HEK293 (cell line): ENCODE results near the gene CASP8.

Experiments
- CTCF ChIA-PET: fragments of 350-600 bp; formaldehyde crosslinking; extraction: SDS; loops from one replicate; lab custom pipeline; 2021; ENCODE audit warnings: antibody characterized with exemption; lab: Yijun Ruan, JAX
- POLR2A ChIA-PET: fragments of 300-600 bp; formaldehyde crosslinking; extraction: SDS; loops from one replicate; lab custom pipeline; 2020; ENCODE audit warnings: antibody characterized with exemption, inconsistent platforms; lab: Yijun Ruan, JAX
- H3K27ac ChIP-seq: fragments of 200-500 bp; sonication (Bioruptor generic); 2 replicates; pipeline ENCODE4 v1.5.1; 2014; ENCODE audit warnings: low read depth, low read length, control low read depth, inconsistent platforms; ENCODE audit errors: extremely low read depth
- H3K36me3 ChIP-seq, 2 experiments: fragments of 200-500 bp in 1 of 2; sonication (Bioruptor generic) in 1 of 2; 1 replicate in 1 of 2; 2 replicates in 1 of 2; pipeline ENCODE4 v1.5.1; 2014 to 2017; ENCODE audit warnings: inconsistent platforms in 2 of 2, low read length in 2 of 2; ENCODE audit not compliant: control insufficient read depth in 2 of 2, insufficient read depth in 1 of 2
- H3K4me1 ChIP-seq: fragments of 200-500 bp; sonication (Bioruptor generic); 2 replicates; pipeline ENCODE4 v1.5.1; 2014; ENCODE audit warnings: mild to moderate bottlenecking, low read length, inconsistent platforms; ENCODE audit not compliant: control insufficient read depth, insufficient read depth
- H3K4me3 ChIP-seq: 2 replicates; pipeline ENCODE4 v1.5.1; 2011; ENCODE audit warnings: low read depth, mild to moderate bottlenecking, control low read depth, low read length, moderate library complexity
- H3K9me3 ChIP-seq: fragments of 200-500 bp; sonication (Bioruptor generic); 2 replicates; pipeline ENCODE4 v1.5.1; 2014; ENCODE audit warnings: low read depth, low read length, inconsistent platforms; ENCODE audit not compliant: control insufficient read depth, insufficient read depth
- BCL11A ChIP-seq: fragments of 450-650 bp; formaldehyde crosslinking; IDR thresholded peaks from 2 replicates; pipeline ENCODE4 v1.5.1; 2016; ENCODE audit warnings: low read depth, missing biosample characterization, missing genetic modification characterization
- KLF16 ChIP-seq: fragments of 450-650 bp; formaldehyde crosslinking; IDR thresholded peaks from 2 replicates; pipeline ENCODE4 v1.5.1; 2017; ENCODE audit warnings: missing biosample characterization, missing genetic modification characterization
- KLF7 ChIP-seq: fragments of 450-650 bp; formaldehyde crosslinking; IDR thresholded peaks from 2 replicates; pipeline ENCODE4 v1.5.1; 2016; ENCODE audit warnings: missing biosample characterization, missing genetic modification characterization, borderline replicate concordance
- KLF9 ChIP-seq: fragments of 450-650 bp; formaldehyde crosslinking; IDR thresholded peaks from 2 replicates; pipeline ENCODE4 v1.5.1; 2016; ENCODE audit warnings: missing biosample characterization, missing genetic modification characterization, low read depth
- SP3 ChIP-seq: fragments of 450-650 bp; formaldehyde crosslinking; IDR thresholded peaks from 2 replicates; pipeline ENCODE4 v1.5.1; 2016; ENCODE audit warnings: missing biosample characterization, missing genetic modification characterization
- YY1 ChIP-seq: fragments of 450-650 bp; formaldehyde crosslinking; IDR thresholded peaks from 2 replicates; pipeline ENCODE4 v1.5.1; 2018; ENCODE audit warnings: missing biosample characterization, missing genetic modification characterization
- ZBTB17 ChIP-seq: fragments of 450-650 bp; formaldehyde crosslinking; IDR thresholded peaks from 2 replicates; pipeline ENCODE4 v1.5.1; 2016; ENCODE audit warnings: missing biosample characterization, missing genetic modification characterization
- ZNF174 ChIP-seq: fragments of 450-650 bp; formaldehyde crosslinking; IDR thresholded peaks from 2 replicates; pipeline ENCODE4 v1.5.0; 2017; ENCODE audit warnings: missing biosample characterization, mild to moderate bottlenecking, missing genetic modification characterization
- ZNF2 ChIP-seq: fragments of 450-650 bp; formaldehyde crosslinking; IDR thresholded peaks from 2 replicates; pipeline ENCODE4 v1.5.1; 2016; ENCODE audit warnings: missing biosample characterization, missing genetic modification characterization
- ZNF23 ChIP-seq: fragments of 450-650 bp; formaldehyde crosslinking; IDR thresholded peaks from 2 replicates; pipeline ENCODE4 v1.5.1; 2016; ENCODE audit warnings: missing biosample characterization, missing genetic modification characterization, borderline replicate concordance
- ZNF324 ChIP-seq: fragments of 450-650 bp; formaldehyde crosslinking; IDR thresholded peaks from 2 replicates; pipeline ENCODE4 v1.5.1; 2016; ENCODE audit warnings: missing biosample characterization, missing genetic modification characterization
- ZNF404 ChIP-seq: fragments of 450-650 bp; formaldehyde crosslinking; IDR thresholded peaks from 2 replicates; pipeline ENCODE4 v1.5.1; 2017; ENCODE audit warnings: missing biosample characterization, missing genetic modification characterization
- ZNF521 ChIP-seq: fragments of 450-650 bp; formaldehyde crosslinking; IDR thresholded peaks from 2 replicates; pipeline ENCODE4 v1.5.1; 2017; ENCODE audit warnings: missing biosample characterization, mild to moderate bottlenecking, missing genetic modification characterization
- ZNF600 ChIP-seq: fragments of 450-650 bp; formaldehyde crosslinking; IDR thresholded peaks from 2 replicates; pipeline ENCODE4 v1.5.1; 2016; ENCODE audit warnings: missing biosample characterization, missing genetic modification characterization
- ZNF664 ChIP-seq: fragments of 450-650 bp; formaldehyde crosslinking; IDR thresholded peaks from 2 replicates; pipeline ENCODE4 v1.5.1; 2016; ENCODE audit warnings: missing biosample characterization, missing genetic modification characterization
- ZNF830 ChIP-seq: fragments of 450-650 bp; IDR thresholded peaks from 2 replicates; pipeline ENCODE4 v1.5.0; 2018; ENCODE audit warnings: missing biosample characterization, missing genetic modification characterization, low read depth, mild to moderate bottlenecking, moderate library complexity
- ZSCAN30 ChIP-seq: fragments of 450-650 bp; IDR thresholded peaks from 2 replicates; pipeline ENCODE4 v1.5.1; 2018; ENCODE audit warnings: missing biosample characterization, mild to moderate bottlenecking, missing genetic modification characterization, moderate library complexity
- TF ChIP-seq, protein P1 (sequence below): fragments of 450-650 bp; formaldehyde crosslinking; IDR thresholded peaks from 2 replicates; pipeline ENCODE4 v1.5.1; 2016; ENCODE audit warnings: missing biosample characterization, missing genetic modification characterization
- TF ChIP-seq, protein P2 (sequence below): fragments of 450-650 bp; formaldehyde crosslinking; IDR thresholded peaks from 2 replicates; pipeline ENCODE4 v1.5.1; 2017; ENCODE audit warnings: missing biosample characterization, missing genetic modification characterization
- TF ChIP-seq, protein P3 (sequence below): fragments of 450-650 bp; formaldehyde crosslinking; IDR thresholded peaks from 2 replicates; pipeline ENCODE4 v1.5.1; 2016; ENCODE audit warnings: missing biosample characterization, missing genetic modification characterization
- TF ChIP-seq, protein P4 (sequence below): fragments of 450-650 bp; formaldehyde crosslinking; IDR thresholded peaks from 2 replicates; pipeline ENCODE4 v1.5.1; 2016; ENCODE audit warnings: missing biosample characterization, missing genetic modification characterization
- TF ChIP-seq, protein P5 (sequence below): fragments of 450-650 bp; formaldehyde crosslinking; IDR thresholded peaks from 2 replicates; pipeline ENCODE4 v1.5.1; 2016; ENCODE audit warnings: missing biosample characterization, missing genetic modification characterization
- TF ChIP-seq, protein P6 (sequence below): fragments of 450-650 bp; formaldehyde crosslinking; IDR thresholded peaks from 2 replicates; pipeline ENCODE4 v1.5.1; 2016; ENCODE audit warnings: missing biosample characterization, missing genetic modification characterization

CASP8 gene

DNA sequence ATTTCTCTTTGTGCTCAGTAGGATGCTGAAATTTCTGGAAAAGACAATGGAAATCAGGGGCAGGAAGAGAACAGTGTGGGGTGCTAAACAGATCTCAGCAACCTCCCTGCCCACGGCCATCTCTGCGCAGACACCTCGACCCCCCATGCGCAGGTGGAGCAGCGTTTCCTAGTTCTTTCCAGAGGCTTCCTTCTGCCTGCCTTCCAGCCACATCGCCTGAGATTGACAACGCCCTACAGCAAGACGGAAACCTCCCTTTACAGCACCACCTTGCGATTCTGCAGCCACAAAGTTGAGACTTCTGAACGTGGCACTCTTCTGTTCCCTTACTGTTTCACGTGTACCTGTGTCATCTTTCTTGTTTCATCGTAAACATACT, 31.4 kb upstream of the CASP8 start:
- Histone ChIP-seq H3K36me3 (no peaks in the 10 kb centered on the region), H3K4me3 (no peak overlapping the region), H3K9me3 (no peaks in the 10 kb centered on the region), H3K4me1 (no peaks in the 10 kb centered on the region), H3K27ac (no peak overlapping the region)
- TF ChIP-seq ZNF664 (no peak), KLF7 (tag by site-specific recombination) (no peak), ZNF600 (tag by site-specific recombination) (no peak), YY1 (no peak)
- POLR2A ChIA-PET: no interaction called here
- CTCF ChIA-PET: interaction anchor here (1.8 to 2.3 kb wide), 2 partner anchors 46 to 51 kb away, joined by 5 to 7 read pairs; partner anchors contain the start of gene CASP10

DNA sequence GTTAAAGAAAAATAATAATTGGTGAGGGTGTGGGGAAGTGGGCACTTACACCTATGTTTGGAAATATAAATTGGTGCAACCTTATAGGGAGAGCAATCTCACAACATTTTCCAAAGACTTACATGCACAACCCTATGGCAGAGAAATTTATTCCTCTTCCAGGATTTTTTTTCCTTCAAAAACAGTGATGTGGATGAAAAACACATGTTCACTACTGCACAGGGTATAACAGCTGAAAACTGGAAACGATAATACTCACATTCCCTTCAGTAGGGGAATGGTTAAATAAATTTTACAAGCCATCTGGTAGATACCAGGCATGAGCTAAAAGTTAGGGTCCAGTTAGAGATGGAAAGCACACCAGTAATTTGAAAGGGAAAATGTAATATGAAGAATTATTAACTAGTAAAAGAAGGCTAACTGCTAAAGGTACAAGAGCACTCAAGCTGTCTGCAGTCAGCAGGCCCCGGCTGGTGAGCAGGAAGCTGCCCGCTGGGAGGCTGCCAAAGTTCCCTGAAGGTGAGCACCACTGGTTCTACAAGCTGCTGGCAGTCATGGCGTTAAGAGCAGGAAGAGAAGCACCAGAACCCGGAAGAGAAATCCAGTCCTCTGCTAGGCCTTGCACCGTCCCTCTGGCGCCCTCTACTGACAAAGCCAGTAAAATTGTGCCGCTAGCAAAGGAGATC, 28.4 kb upstream of the CASP8 start:
- no peaks in the 10 kb centered on the region for H3K9me3 ChIP-seq
- POLR2A ChIA-PET: interaction anchor here (0.6 to 1.4 kb wide), 5 partner anchors 49 to 549 kb away, joined by 3 to 13 read pairs (median 3); partner anchors contain the start of genes ALS2, CASP10, STRADB and TRAK2
- no peak overlapping the region for H3K4me3 ChIP-seq
- no peaks in the 10 kb centered on the region for H3K36me3 ChIP-seq
- no peak overlapping the region for H3K27ac ChIP-seq
- H3K4me1 ChIP-seq: no peaks in the 10 kb centered on the region
- CTCF ChIA-PET: interaction anchor here (0.5 to 2.7 kb wide), 70 partner anchors 9 to 692 kb away, joined by 3 to 53 read pairs (median 4); partner anchors contain the start of genes ALS2, CASP10 and FLACC1
- TF ChIP-seq ZSCAN30 (tag by site-specific recombination): peak; percentile 54; the same call in 1 of the 2 replicates
- TF ChIP-seq ZNF404 (tag by site-specific recombination): no peak
- no peak for TF ChIP-seq KLF9 (tag by site-specific recombination)
- TF ChIP-seq, protein P1, sequence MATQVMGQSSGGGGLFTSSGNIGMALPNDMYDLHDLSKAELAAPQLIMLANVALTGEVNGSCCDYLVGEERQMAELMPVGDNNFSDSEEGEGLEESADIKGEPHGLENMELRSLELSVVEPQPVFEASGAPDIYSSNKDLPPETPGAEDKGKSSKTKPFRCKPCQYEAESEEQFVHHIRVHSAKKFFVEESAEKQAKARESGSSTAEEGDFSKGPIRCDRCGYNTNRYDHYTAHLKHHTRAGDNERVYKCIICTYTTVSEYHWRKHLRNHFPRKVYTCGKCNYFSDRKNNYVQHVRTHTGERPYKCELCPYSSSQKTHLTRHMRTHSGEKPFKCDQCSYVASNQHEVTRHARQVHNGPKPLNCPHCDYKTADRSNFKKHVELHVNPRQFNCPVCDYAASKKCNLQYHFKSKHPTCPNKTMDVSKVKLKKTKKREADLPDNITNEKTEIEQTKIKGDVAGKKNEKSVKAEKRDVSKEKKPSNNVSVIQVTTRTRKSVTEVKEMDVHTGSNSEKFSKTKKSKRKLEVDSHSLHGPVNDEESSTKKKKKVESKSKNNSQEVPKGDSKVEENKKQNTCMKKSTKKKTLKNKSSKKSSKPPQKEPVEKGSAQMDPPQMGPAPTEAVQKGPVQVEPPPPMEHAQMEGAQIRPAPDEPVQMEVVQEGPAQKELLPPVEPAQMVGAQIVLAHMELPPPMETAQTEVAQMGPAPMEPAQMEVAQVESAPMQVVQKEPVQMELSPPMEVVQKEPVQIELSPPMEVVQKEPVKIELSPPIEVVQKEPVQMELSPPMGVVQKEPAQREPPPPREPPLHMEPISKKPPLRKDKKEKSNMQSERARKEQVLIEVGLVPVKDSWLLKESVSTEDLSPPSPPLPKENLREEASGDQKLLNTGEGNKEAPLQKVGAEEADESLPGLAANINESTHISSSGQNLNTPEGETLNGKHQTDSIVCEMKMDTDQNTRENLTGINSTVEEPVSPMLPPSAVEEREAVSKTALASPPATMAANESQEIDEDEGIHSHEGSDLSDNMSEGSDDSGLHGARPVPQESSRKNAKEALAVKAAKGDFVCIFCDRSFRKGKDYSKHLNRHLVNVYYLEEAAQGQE (tag by site-specific recombination): no peak
- TF ChIP-seq ZNF521 (tag by site-specific recombination): no peak
- no peak for TF ChIP-seq ZNF600 (tag by site-specific recombination)
- TF ChIP-seq ZNF174 (tag by site-specific recombination): no peak
- TF ChIP-seq KLF16 (tag by site-specific recombination): no peak
- TF ChIP-seq ZNF23 (tag by site-specific recombination): no peak
- no peak for TF ChIP-seq ZNF324 (tag by site-specific recombination)
- TF ChIP-seq, protein P2, sequence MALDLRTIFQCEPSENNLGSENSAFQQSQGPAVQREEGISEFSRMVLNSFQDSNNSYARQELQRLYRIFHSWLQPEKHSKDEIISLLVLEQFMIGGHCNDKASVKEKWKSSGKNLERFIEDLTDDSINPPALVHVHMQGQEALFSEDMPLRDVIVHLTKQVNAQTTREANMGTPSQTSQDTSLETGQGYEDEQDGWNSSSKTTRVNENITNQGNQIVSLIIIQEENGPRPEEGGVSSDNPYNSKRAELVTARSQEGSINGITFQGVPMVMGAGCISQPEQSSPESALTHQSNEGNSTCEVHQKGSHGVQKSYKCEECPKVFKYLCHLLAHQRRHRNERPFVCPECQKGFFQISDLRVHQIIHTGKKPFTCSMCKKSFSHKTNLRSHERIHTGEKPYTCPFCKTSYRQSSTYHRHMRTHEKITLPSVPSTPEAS (tag by site-specific recombination): no peak
- TF ChIP-seq, protein P3, sequence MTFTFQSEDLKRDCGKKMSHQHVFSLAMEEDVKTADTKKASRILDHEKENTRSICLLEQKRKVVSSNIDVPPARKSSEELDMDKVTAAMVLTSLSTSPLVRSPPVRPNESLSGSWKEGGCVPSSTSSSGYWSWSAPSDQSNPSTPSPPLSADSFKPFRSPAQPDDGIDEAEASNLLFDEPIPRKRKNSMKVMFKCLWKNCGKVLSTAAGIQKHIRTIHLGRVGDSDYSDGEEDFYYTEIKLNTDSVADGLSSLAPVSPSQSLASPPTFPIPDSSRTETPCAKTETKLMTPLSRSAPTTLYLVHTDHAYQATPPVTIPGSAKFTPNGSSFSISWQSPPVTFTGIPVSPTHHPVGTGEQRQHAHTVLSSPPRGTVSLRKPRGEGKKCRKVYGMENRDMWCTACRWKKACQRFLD (tag by site-specific recombination): no peak
- TF ChIP-seq SP3 (tag by site-specific recombination): peak; percentile 31
- no peak for TF ChIP-seq ZNF830 (tag by site-specific recombination)
- TF ChIP-seq, protein P4, sequence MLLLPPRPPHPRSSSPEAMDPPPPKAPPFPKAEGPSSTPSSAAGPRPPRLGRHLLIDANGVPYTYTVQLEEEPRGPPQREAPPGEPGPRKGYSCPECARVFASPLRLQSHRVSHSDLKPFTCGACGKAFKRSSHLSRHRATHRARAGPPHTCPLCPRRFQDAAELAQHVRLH (tag by site-specific recombination): no peak
- TF ChIP-seq YY1: 0 out of 2 replicates have a peak, but pooled peaks have one; percentile 45
- TF ChIP-seq ZBTB17 (tag by site-specific recombination): peak; percentile 87
- TF ChIP-seq, protein P5, sequence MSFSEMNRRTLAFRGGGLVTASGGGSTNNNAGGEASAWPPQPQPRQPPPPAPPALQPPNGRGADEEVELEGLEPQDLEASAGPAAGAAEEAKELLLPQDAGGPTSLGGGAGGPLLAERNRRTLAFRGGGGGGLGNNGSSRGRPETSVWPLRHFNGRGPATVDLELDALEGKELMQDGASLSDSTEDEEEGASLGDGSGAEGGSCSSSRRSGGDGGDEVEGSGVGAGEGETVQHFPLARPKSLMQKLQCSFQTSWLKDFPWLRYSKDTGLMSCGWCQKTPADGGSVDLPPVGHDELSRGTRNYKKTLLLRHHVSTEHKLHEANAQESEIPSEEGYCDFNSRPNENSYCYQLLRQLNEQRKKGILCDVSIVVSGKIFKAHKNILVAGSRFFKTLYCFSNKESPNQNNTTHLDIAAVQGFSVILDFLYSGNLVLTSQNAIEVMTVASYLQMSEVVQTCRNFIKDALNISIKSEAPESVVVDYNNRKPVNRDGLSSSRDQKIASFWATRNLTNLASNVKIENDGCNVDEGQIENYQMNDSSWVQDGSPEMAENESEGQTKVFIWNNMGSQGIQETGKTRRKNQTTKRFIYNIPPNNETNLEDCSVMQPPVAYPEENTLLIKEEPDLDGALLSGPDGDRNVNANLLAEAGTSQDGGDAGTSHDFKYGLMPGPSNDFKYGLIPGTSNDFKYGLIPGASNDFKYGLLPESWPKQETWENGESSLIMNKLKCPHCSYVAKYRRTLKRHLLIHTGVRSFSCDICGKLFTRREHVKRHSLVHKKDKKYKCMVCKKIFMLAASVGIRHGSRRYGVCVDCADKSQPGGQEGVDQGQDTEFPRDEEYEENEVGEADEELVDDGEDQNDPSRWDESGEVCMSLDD (tag by site-specific recombination): no peak
- no peak for TF ChIP-seq BCL11A
- TF ChIP-seq ZNF2: peak; percentile 83; the same call in 1 of the 2 replicates
- TF ChIP-seq, protein P6, sequence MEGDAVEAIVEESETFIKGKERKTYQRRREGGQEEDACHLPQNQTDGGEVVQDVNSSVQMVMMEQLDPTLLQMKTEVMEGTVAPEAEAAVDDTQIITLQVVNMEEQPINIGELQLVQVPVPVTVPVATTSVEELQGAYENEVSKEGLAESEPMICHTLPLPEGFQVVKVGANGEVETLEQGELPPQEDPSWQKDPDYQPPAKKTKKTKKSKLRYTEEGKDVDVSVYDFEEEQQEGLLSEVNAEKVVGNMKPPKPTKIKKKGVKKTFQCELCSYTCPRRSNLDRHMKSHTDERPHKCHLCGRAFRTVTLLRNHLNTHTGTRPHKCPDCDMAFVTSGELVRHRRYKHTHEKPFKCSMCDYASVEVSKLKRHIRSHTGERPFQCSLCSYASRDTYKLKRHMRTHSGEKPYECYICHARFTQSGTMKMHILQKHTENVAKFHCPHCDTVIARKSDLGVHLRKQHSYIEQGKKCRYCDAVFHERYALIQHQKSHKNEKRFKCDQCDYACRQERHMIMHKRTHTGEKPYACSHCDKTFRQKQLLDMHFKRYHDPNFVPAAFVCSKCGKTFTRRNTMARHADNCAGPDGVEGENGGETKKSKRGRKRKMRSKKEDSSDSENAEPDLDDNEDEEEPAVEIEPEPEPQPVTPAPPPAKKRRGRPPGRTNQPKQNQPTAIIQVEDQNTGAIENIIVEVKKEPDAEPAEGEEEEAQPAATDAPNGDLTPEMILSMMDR (tag by site-specific recombination): peak; percentile 95
